ENCODE results near the gene CISH.

DNA sequence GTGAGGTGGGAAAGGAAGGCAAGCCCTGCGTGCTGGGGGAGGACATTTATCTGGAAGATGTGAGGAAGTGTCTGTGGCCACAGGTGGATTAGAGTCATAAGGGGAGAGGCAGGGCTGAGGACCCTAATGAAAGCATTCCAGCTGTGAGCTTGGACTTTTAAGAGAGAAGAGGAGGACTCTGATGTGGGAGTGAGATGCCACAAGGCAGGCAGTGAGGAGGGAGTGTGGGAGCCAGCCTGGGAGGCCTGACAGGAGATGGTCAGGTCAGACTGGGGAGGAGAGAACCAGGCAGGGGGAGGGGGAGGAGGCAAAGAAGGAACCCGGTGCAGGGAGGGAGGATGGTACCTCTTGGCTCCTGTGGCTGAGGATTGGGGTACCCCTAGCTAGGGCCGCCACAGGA, 26.4 kb upstream of the CISH start:
- TF ChIP-seq CTCF (IDR thresholded peaks at IDR 0.05 in 4 of 5, conservative IDR thresholded peaks at IDR 0.05 in 1 of 5), result no peak
- no peak for TF ChIP-seq POLR2A (IDR thresholded peaks at IDR 0.05)
